Measurements from ENCODE around the gene OR4D9. TPM values are rescaled to one million over a fixed set of nuclear protein-coding genes. Genes with fewer than 3 reads are reported as not detected.

The OR4D9 gene
- total and polyA plus RNA-seq, 2 experiments from 2014 or later: not detected

GRCh38 chr11:59475176-59475575 lies 36.2 kb upstream of the OR4D9 start:
- Histone ChIP-seq H2AFZ (no peak overlapping the region), H3K79me2 (replicated peaks; ENCODE audit: insufficient read depth) (no peaks in the 10 kb centered on the region), H3K4me3 (no peak overlapping the region), H3K4me1 (ENCODE audit: insufficient read depth) (no peaks in the 10 kb centered on the region), H3K4me2 (no peak overlapping the region), H3K27me3 (ENCODE audit: insufficient read depth) (no peaks in the 10 kb centered on the region), H3K27ac (ENCODE audit: low read depth) (no peak overlapping the region), H3F3A (replicated peaks; ENCODE audit: low read depth) (no peaks in the 10 kb centered on the region), H3K36me3 (ENCODE audit: insufficient read depth) (no peaks in the 10 kb centered on the region), H3K9me2 (ENCODE audit: insufficient read depth) (no peaks in the 10 kb centered on the region), H4K20me1 (replicated peaks; ENCODE audit: insufficient read depth) (no peaks in the 10 kb centered on the region)
- no peaks in the 10 kb centered on the region for H3K36me3 Mint-ChIP-seq (ENCODE audit: low read depth)
- ATAC-seq: no peak
- no peaks in the 10 kb centered on the region for H3K4me1 Mint-ChIP-seq
- no peak for DNase-seq (ENCODE audit: low spot score)
- H3K27me3 Mint-ChIP-seq (ENCODE audit: insufficient read depth, low read depth, poor library complexity): no peaks in the 10 kb centered on the region
- no peak overlapping the region for H3K27ac Mint-ChIP-seq
- H3K9me3 Mint-ChIP-seq: no peaks in the 10 kb centered on the region
- no peak overlapping the region for H3K4me3 Mint-ChIP-seq
- TF ChIP-seq, protein P1, sequence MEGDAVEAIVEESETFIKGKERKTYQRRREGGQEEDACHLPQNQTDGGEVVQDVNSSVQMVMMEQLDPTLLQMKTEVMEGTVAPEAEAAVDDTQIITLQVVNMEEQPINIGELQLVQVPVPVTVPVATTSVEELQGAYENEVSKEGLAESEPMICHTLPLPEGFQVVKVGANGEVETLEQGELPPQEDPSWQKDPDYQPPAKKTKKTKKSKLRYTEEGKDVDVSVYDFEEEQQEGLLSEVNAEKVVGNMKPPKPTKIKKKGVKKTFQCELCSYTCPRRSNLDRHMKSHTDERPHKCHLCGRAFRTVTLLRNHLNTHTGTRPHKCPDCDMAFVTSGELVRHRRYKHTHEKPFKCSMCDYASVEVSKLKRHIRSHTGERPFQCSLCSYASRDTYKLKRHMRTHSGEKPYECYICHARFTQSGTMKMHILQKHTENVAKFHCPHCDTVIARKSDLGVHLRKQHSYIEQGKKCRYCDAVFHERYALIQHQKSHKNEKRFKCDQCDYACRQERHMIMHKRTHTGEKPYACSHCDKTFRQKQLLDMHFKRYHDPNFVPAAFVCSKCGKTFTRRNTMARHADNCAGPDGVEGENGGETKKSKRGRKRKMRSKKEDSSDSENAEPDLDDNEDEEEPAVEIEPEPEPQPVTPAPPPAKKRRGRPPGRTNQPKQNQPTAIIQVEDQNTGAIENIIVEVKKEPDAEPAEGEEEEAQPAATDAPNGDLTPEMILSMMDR (conservative IDR thresholded peaks at IDR 0.05; ENCODE audit: low read depth in 2 of 2): no peak
- TF ChIP-seq ZNF331 (CRISPR knock-in tag; IDR thresholded peaks at IDR 0.05; ENCODE audit: low read depth) (no peak), POLR2AphosphoS5 (IDR thresholded peaks at IDR 0.05; ENCODE audit: low read depth) (no peak), REST (IDR thresholded peaks at IDR 0.05; ENCODE audit: unreplicated experiment) (no peak), CREB1 (CRISPR knock-in tag; IDR thresholded peaks at IDR 0.05; ENCODE audit: low read depth) (no peak), ZNF114 (CRISPR knock-in tag; IDR thresholded peaks at IDR 0.05) (no peak), EZH2 (IDR thresholded peaks at IDR 0.05; ENCODE audit: low read depth, unreplicated experiment) (no peak), EZH2phosphoT487 (IDR thresholded peaks at IDR 0.05; ENCODE audit: unreplicated experiment) (no peak), NANOG (IDR thresholded peaks at IDR 0.05; ENCODE audit: borderline replicate concordance) (no peak), STAT1 (IDR thresholded peaks at IDR 0.05; ENCODE audit: unreplicated experiment) (no peak), JUNB (IDR thresholded peaks at IDR 0.05; ENCODE audit: unreplicated experiment) (no peak)
- TF ChIP-seq, protein P2, sequence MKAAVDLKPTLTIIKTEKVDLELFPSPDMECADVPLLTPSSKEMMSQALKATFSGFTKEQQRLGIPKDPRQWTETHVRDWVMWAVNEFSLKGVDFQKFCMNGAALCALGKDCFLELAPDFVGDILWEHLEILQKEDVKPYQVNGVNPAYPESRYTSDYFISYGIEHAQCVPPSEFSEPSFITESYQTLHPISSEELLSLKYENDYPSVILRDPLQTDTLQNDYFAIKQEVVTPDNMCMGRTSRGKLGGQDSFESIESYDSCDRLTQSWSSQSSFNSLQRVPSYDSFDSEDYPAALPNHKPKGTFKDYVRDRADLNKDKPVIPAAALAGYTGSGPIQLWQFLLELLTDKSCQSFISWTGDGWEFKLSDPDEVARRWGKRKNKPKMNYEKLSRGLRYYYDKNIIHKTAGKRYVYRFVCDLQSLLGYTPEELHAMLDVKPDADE (IDR thresholded peaks at IDR 0.05): no peak
- TF ChIP-seq, protein P3, sequence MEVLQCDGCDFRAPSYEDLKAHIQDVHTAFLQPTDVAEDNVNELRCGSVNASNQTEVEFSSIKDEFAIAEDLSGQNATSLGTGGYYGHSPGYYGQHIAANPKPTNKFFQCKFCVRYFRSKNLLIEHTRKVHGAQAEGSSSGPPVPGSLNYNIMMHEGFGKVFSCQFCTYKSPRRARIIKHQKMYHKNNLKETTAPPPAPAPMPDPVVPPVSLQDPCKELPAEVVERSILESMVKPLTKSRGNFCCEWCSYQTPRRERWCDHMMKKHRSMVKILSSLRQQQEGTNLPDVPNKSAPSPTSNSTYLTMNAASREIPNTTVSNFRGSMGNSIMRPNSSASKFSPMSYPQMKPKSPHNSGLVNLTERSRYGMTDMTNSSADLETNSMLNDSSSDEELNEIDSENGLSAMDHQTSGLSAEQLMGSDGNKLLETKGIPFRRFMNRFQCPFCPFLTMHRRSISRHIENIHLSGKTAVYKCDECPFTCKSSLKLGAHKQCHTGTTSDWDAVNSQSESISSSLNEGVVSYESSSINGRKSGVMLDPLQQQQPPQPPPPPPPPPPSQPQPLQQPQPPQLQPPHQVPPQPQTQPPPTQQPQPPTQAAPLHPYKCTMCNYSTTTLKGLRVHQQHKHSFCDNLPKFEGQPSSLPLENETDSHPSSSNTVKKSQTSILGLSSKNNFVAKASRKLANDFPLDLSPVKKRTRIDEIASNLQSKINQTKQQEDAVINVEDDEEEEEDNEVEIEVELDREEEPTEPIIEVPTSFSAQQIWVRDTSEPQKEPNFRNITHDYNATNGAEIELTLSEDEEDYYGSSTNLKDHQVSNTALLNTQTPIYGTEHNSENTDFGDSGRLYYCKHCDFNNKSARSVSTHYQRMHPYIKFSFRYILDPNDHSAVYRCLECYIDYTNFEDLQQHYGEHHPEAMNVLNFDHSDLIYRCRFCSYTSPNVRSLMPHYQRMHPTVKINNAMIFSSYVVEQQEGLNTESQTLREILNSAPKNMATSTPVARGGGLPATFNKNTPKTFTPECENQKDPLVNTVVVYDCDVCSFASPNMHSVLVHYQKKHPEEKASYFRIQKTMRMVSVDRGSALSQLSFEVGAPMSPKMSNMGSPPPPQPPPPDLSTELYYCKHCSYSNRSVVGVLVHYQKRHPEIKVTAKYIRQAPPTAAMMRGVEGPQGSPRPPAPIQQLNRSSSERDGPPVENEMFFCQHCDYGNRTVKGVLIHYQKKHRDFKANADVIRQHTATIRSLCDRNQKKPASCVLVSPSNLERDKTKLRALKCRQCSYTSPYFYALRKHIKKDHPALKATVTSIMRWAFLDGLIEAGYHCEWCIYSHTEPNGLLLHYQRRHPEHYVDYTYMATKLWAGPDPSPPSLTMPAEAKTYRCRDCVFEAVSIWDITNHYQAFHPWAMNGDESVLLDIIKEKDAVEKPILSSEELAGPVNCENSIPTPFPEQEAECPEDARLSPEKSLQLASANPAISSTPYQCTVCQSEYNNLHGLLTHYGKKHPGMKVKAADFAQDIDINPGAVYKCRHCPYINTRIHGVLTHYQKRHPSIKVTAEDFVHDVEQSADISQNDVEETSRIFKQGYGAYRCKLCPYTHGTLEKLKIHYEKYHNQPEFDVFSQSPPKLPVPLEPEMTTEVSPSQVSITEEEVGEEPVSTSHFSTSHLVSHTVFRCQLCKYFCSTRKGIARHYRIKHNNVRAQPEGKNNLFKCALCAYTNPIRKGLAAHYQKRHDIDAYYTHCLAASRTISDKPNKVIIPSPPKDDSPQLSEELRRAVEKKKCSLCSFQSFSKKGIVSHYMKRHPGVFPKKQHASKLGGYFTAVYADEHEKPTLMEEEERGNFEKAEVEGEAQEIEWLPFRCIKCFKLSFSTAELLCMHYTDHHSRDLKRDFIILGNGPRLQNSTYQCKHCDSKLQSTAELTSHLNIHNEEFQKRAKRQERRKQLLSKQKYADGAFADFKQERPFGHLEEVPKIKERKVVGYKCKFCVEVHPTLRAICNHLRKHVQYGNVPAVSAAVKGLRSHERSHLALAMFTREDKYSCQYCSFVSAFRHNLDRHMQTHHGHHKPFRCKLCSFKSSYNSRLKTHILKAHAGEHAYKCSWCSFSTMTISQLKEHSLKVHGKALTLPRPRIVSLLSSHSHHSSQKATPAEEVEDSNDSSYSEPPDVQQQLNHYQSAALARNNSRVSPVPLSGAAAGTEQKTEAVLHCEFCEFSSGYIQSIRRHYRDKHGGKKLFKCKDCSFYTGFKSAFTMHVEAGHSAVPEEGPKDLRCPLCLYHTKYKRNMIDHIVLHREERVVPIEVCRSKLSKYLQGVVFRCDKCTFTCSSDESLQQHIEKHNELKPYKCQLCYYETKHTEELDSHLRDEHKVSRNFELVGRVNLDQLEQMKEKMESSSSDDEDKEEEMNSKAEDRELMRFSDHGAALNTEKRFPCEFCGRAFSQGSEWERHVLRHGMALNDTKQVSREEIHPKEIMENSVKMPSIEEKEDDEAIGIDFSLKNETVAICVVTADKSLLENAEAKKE (CRISPR knock-in tag; IDR thresholded peaks at IDR 0.05): no peak

Data from GM23338 (cell line).